ENCODE measurements around the gene BICD1.

The BICD1 gene

DNA sequence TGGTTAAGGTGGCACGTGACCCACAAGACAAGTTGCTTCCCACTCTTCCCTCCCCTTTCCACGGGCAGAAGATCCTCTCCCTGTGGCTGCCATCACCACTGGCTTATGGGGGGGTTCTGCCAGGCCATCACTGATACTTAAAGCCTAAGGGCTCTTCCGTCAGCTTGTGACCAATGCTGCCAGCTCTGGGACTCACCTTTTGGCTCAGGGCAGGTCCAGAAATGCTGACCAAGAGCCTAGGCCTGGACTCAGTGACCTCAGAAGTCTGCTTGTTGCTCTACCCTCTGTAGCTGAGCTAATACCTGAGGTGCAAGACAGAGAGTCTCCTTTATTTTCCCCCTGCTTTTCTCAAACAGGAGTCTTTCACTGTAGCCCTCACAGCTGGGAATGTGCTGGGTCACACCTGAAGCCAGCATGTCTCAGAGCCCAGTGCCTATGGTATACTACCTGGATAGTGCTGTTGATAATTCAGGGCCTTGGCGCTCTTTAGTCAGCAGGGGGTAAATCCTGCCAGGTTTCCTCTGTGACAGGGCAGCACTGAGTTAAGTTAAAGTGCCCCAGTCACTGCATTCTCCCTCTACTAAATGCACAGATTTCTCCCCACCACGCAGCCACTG, 312.4 kb downstream of the BICD1 start:
- DNase-seq: no peak

DNA sequence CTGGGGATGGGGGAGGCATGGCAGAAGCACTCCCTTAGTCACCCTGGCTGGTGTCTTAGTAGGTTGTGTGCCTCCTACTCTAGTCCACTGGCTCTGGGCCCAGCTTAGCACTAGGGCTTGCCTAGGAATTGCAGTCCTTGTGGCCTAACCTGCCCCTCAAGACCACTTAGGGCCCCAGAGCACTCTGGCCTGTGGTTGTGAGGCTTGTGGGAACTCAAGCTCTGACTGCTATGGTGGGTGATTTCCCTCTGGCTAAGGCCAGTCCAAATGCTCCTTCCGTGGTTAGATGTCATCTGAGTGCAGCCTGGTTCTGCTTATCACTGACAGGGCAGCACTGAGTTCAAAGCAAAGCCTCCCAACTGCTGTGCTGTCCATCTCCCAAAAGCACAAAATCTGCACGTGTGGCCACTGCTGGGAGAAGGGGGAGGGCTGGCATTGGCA, 312.9 kb downstream of the BICD1 start:
- no peak for DNase-seq

DNA sequence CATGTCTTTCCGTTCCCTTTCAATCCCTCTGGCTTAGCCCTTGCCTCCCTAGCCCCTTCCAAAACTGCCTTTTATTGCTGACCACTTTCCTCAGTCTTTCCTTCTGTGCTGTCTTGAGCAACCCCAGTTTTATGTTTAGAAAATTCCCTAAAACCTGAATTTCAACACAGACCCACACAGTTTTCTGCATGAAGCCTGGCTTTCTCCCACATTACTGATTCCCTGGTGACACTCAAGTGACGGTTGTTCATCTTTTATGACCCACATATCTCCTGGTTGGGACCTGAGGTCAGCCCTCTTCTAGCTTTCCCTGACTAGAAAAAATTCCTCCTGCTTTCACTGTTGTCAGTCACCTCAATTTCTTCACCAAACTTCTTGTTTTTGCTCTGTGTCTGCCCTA, 313.7 kb downstream of the BICD1 start:
- no peak for DNase-seq

DNA sequence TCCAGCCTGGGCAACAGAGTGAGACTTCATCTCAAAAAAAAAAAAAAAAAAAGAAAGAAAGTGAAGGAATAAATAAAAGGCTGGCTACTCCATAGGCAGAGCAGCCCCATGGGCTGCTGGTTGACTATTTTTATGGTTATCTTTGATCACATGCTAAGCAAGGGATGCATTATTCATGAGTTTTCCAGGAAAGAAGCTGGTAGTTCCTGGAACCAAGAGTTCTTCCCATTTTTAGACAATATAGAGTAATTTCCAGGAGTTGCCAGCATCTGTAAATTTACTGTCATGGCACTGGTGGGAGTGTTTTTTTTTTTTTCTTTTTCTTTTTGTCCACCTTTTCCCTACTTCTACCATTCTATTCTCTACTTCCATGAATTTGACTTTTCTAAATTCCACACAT, 316.9 kb downstream of the BICD1 start:
- DNase-seq: no peak

DNA sequence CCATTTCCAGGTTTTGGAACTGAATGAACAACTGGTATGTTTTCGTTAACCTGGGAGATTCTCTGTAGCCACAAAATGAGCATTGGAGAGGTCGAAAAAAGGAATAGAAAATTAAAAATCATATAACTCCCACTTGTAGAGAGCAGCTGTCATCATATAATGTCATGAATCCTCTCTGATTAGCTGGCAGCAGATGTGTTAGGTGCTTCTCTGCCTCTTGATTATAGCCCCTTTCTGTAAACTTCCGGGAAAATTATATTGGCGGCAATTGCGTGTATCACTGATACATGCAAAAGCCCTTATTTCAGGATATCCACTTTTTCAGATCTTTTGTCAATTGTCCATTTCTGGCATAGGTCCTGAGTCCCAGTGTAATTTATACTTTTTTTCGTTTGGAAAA, 324.4 kb downstream of the BICD1 start:
- no peak for DNase-seq

Data from NCI-H446 treated with DMSO at 0.1 percent for 48 hours (cell line).